Caki2 (cell line): ENCODE results near the gene MAFB. TPM values are rescaled to one million over a fixed set of nuclear protein-coding genes. Genes with fewer than 3 reads are reported as not detected.

Experiments
- DNase-seq: peaks from one replicate; pipeline ENCODE4 v3.0.0-alpha.2; 2015; ENCODE audit warnings: low read depth
- in situ Hi-C: cut with HindIII; loops from 2 replicates; pipeline ENCODE4 v1.10.0; 2016; ENCODE audit warnings: low sequenced_read_pairs, low pct_unique_long_range_greater_than_20kb, mixed read lengths
- total RNA-seq: library from RNA; depleted of rRNA; stranded (reverse); fragments of >200 nt; shearing (Covaris generic); gene quantifications from 2 replicates; pipeline ENCODE4 v1.2.3, GENCODE V29; 2014; ENCODE audit warnings: low replicate concordance

Gene MAFB
- total RNA-seq, 1 experiment from 2014 or later = 0.03 TPM

DNA sequence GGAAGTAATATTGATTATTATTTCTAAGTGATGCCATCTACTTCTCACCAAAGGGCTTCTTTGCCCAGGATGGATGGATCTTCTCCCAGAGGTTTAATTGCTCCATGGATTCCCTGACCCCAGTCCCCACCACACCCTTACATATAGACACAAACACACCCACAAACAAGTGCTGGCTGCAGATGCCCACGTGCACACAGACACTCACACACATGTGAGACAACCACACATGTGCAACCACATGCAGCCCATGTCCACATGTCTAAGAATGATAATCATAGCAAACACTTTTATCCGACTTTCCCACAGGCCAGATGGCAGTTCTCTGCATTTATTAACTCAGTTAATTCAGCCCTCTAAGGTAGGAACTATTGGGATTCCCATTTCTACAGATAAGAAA is 44.2 kb downstream of the MAFB start:
- in situ Hi-C loops = no loop called here
- DNase-seq = no peak

- DNase-seq = no peak
- in situ Hi-C loops = no loop called here
Measured at GRCh38 chr20:40643891-40644290, 45.1 kb downstream of the MAFB start.

DNA sequence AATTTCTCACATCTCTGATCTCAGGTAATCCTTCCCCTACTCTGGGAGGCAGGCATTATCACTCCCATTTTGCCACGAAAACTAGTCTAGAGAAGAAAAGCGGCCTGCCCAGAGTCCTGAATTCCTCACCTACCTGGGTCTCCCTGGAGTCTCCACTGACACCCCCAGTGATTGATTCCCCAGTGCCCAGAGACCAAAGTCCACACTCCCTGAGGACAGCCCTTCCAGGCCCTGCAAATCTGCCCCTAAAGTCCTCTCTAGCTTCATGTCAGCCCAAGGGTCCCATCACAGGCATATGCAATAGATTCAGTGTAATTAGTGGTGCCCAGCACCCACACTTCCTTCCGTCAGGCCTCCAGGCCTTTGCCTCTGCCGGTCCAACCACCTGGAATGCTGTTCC is 47.2 kb downstream of the MAFB start:
- in situ Hi-C loops = no loop called here
- DNase-seq = no peak

DNA sequence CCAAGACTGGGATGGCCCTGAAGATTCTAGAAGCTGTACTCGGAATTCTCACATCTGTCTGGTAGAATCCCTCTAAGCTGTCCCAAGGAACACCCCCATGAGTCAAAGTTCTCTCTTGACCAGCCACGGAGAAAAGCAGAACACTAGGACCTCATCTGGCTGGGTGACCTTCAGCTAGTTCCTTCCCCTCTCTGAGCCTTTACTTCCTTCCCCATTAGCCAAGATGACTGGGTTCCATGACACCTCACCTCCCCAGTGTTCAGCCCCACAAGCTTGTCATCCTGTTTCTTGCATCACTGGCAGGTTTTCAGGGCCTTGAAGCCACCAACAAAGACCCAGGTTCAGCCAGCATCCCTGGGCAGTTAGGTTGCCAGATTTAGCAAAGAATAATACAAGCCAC is 47.8 kb downstream of the MAFB start:
- in situ Hi-C loops = no loop called here

DNA sequence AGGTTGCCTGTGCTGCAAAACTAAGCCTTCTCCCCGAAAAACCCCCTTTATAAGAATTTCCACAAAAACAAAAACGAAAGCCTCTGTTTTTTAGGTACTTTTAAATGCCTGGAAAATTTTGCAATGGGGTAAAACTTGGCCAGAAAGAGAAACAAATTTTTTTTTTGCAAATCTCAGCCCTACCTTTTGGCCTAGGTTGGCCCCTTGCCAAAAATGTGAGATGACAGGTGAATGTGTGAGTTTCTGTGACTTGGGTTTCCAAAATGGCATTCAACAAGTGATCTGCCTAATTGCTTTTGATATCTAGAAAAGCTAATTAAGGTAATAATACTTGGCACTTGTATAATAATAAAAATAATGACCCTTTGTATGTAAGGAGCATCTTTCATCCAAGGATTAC is 48.4 kb downstream of the MAFB start:
- in situ Hi-C loops = no loop called here
- no peak for DNase-seq

More for the DNA sequence above, 47.8 kb downstream of the MAFB start:
- no peak for DNase-seq

DNA sequence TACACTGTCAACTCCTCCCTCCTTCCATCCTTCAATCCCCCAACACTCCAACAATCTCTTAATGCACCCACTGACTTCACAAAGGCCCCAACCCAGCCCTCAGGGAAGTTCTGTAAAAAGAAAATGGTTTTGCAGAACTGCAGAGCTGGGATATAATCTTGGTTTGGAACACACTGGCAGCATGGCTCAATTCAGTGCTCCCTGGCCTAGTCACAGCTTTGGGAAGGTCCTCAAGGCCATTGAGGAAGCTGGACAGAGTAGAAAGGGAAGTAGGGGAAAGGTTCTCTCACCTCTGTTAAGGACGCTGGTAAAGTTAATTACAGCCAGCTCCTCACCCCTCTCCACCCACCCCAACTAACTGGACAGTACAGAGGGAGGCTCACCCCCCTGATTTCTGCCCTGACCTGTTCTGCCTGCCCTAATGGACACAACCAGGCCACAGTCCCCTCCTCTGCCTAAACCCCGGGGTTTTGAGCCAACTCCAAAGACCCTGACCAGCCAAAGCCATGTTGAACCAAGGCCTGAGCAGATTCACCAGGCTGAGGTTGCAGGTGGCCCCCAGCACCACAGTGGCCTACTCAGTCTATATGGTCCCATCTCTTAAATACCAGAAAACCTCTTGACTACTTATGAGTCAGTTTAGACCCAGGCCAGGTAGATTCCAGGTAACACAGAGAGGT is 49.2 kb downstream of the MAFB start:
- no peak for DNase-seq
- in situ Hi-C loops = no loop called here

GRCh38 chr20:40639132-40639531 is 49.9 kb downstream of the MAFB start:
- DNase-seq = no peak
- in situ Hi-C loops = no loop called here

- in situ Hi-C loops = no loop called here
- no peak for DNase-seq
Measured at GRCh38 chr20:40638414-40638813, 50.6 kb downstream of the MAFB start.

DNA sequence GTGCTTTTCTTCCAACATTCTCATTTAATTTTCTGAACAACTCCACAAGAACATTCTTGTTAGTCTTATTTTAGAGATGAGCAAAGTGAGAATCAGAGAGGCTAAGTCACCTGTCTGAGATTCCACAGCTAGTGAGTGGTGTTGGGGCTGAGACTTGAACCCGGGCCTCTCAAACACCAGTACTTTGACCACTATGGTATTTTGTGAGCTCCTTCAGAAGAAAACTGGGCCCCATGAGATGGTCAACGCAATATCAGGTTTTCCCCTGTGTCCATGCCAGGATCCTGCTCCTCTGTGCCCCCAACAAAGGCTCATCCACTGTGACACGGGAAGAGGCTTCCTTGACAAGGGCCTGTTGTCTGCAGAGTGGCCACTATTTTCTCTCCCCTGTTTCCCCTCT is 51.9 kb downstream of the MAFB start:
- in situ Hi-C loops = no loop called here

DNA sequence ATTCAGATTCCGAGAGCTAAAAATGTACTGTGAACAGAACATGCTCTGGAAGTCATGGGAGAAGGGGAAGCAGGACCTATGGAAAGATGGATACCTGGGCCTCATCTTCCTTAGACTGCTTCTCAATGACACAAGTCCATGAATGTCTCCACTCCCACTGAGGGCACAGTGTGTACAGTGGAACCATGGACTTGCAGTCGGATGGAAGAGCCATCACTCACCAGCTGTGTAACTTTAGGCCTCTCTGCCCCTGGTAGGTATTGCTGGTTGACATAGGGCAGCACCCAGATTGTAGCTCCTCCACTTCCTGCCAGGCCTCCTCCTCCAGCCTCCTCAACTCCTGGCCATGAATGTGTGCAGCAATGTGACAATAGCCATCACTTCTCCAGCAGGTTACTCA is 52.5 kb downstream of the MAFB start:
- DNase-seq = no peak
- in situ Hi-C loops = no loop called here

More for the DNA sequence above, 51.9 kb downstream of the MAFB start:
- DNase-seq = no peak

- in situ Hi-C loops = no loop called here
- DNase-seq = no peak
Measured at GRCh38 chr20:40635971-40636370, 53.1 kb downstream of the MAFB start.
